Endothelial cell of hepatic sinusoid (primary cell): ENCODE results near the gene FMN1.

Experiments
- in situ Hi-C: cut with HindIII; loops from 2 replicates; pipeline ENCODE4 v1.10.0; 2017; ENCODE audit warnings: low sequenced_read_pairs

FMN1 gene

DNA sequence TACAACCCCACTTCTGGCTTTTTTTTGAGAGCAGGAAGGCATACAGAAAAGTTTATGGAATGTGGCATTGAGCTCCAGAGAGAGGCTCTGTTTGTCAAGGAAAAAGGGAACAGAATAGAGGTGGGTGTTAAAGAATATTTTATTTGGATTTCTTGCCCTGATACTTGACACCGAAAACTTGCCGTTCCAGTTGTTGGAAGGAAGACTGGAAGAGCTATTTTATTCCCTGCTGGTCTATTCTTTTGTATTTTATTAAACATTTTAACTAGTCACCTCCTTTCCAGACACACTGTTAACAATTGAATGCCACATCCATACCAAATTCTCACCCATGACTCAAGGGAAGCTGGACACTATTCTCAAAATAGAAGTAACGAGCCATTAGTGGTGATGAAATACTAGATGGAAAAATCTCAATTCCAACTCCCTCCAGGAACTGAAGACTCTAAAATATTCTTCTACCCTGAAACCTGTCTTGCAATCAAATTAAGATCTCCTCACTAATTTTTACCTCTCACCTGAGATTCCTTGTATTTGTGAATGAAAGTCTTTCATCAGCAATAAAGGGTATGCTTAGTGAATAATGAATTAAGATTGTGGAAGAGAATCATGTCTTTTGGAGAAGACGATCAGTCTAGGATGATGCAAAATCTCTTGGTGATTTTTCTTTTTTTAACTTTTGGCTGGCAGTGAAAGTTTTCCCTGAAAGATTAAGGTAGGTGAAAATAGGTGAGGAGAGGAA, 448.2 kb downstream of the FMN1 start:
- in situ Hi-C loops, result no loop called here

DNA sequence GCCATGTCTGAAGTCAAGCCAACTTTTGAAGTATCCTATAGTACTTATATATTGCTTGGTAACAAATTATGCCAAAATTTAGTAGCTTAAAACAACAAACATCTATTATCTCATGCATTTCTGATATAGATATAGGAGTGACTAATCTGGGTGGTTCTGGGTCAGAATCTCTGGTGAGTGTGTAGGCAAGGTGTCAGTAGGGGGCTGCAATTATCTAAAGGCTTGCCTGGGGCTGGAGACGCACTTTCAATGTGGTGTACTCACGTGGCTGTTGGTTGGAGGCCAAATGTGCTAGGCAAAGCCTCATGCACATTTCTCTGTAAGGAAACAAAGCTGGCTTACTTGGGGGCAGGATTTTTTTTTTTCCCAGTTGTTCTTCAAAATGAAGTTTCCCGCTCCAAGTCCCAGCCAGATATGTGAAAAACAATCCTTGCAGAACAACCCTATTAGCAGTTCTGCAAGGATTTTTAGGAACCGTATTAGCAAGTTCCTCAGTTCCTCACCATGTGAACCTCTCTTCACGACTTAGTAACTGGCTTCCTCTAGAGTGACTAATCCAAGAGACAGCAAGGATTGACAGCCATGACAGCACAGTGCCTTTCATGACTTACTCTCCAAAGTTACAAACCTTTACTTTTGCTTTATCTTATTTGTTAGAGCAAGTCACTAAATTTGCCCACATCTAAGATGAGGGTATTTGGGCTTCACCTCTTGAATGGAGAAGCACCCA, 450.9 kb downstream of the FMN1 start:
- in situ Hi-C loops, result no loop called here

DNA sequence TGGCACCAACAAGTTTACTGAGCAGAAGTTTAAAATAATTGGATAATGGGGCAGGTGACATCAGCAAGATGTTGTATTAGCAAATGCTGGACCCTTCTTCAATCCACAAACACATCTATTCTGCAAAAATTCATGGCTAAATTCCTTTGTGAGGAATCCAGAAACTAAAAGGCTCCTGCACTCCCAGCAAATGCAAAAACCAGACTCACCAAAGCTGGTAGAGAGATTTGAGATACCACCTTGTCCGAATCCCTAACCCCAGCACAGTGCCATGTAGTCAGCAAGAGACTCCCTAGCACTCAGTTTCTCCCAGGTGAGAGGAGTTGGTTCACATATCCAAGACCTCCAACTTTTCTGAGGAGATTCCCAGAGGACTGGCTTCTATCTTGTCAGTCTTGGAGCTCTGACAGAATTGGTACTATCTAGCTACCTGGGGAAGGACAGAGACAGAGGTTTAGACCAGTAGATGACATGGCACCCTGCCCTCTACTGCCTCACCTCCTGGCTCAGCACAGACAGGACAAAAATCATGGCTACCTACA, 454.9 kb downstream of the FMN1 start:
- in situ Hi-C loops, result loop anchor here (10.0 kb wide), 2 partner anchors 55 to 75 kb away; no protein-coding TSS in a partner anchor

DNA sequence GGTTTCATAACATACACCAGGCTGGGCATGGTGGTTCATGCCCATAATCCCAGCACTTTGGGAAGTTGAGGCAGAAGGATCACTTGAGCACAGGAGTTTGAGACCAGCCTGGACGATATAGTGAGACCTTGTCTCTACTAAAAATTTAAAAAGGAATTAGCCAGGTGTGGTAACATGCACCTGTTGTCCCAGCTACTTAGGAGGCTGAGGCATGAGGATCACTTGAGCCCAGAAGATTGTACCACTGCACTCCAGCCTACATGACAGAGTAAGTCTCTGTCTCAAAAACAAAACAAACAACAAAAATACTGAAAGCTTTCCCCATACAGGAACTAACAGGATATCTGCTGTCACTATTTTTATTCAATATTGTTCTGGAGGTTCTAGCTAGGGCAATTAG, 455.8 kb downstream of the FMN1 start:
- in situ Hi-C loops, result loop anchor here (10.0 kb wide), 2 partner anchors 56 to 74 kb away; no protein-coding TSS in a partner anchor

DNA sequence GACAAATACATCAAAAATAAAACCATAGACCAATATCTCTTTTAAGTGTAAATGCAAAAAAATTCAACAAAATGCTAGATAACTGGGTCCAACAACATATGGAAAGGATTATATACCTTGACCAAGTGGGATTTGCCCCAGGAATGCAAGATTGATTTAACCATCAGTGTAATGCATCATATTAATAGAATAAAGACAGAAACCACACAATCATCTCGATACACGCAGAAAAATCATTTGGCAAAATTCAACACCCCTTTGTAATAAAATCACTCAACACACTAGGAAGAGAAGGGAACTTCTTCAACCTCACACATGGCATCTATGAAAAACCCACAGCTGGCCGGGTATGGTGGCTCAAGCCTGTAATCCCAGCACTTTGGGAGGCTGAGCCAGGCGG, 457.2 kb downstream of the FMN1 start:
- in situ Hi-C loops, result loop anchor here (10.0 kb wide), 2 partner anchors 57 to 73 kb away; no protein-coding TSS in a partner anchor

DNA sequence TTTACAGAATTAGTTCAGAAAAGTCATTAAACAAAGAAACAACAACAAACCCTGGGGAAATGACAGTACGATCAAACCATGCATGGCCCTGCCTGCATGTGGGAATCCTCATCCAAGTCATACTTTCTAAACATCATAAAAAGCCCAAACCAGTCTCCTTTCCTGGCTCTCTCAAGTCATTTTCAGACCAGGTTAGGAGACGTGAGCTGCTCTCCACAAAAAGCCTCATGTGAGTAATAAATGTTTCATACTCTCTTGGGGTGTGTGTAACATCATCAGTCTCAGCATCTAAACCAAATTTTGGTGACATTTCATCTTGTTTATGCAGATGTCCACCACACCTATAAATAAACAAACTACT, 457.8 kb downstream of the FMN1 start:
- in situ Hi-C loops, result loop anchor here (10.0 kb wide), 2 partner anchors 58 to 72 kb away; no protein-coding TSS in a partner anchor

DNA sequence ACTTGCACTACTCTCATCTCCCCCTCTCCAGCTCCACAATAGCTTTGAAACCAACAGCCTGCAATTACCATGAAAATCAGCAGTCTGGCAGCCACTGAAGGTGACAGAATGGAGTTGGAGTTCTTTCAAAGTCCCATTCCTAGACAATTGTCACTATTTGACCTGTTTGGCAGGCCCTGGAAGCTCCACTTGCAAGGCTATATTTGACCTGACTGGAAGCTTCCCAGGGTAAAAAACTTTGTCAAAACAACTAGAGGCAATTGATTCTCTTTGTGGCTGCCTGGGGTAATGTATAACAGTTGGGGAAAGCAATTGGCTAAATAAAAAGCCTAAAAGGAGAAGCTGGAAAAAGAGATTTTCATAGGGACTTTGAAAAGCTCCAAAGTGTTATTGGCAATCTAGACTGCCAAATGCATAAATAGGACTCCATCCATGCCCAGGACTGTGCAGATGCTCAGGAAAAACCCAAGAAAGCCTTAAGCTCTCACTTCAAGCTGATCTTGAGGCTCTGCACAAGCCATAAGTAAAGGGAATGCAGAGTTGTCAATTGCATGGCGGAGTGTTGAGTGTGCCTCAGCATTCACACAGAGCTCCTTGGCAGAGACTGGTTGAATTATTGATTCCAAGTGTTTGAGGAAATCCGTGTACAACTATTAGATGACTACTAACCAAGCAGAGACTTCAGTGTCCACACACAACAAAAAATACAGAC, 458.4 kb downstream of the FMN1 start:
- in situ Hi-C loops, result loop anchor here (10.0 kb wide), 2 partner anchors 59 to 71 kb away; no protein-coding TSS in a partner anchor

DNA sequence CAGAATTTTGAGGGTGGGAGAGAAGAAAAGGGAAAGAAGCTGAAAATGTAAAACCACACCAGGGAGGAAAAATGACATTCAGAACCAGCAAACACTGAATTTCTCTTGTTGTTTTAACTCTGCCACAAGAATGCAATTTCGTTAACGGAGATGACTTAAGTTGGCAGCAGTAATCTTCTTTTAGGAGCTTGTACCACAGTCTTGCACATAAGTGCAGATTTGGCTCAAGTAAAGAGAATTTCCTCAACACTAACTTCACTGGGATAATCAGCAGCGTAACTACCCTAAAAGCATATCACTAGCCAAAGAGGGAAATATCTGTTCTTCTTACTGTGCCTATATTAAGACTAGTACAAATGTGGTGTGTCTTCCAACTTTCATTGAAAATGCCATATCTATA, 461.2 kb downstream of the FMN1 start:
- in situ Hi-C loops, result loop anchor here (10.0 kb wide), 2 partner anchors 62 to 68 kb away; no protein-coding TSS in a partner anchor

DNA sequence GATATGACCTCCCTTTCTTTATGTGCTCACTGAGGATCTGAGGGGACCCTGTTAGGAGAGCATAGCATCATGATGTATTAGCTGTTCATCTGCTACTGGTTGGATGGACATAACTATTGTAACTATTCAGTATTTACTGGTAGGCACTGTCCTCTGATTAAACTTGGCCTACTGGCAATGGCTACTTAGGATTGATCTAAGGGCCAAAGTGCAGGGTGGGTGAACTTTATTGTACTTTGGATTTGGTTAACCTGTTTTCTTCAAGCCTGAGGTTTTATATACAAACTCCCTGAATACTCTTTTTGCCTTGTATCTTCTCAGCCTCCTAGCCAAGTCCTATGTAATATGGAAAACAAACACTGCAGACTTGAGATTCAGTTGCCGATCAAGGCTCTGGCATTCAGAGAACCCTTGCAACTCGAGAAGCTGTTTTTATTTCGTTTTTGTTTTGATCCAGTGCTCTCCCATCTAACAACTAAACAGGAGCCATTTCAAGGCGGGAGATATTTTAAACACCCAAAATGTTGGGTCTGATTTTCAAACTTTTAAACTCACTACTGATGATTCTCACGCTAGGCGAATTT, 461.8 kb downstream of the FMN1 start:
- in situ Hi-C loops, result loop anchor here (10.0 kb wide), 2 partner anchors 62 to 68 kb away; no protein-coding TSS in a partner anchor

DNA sequence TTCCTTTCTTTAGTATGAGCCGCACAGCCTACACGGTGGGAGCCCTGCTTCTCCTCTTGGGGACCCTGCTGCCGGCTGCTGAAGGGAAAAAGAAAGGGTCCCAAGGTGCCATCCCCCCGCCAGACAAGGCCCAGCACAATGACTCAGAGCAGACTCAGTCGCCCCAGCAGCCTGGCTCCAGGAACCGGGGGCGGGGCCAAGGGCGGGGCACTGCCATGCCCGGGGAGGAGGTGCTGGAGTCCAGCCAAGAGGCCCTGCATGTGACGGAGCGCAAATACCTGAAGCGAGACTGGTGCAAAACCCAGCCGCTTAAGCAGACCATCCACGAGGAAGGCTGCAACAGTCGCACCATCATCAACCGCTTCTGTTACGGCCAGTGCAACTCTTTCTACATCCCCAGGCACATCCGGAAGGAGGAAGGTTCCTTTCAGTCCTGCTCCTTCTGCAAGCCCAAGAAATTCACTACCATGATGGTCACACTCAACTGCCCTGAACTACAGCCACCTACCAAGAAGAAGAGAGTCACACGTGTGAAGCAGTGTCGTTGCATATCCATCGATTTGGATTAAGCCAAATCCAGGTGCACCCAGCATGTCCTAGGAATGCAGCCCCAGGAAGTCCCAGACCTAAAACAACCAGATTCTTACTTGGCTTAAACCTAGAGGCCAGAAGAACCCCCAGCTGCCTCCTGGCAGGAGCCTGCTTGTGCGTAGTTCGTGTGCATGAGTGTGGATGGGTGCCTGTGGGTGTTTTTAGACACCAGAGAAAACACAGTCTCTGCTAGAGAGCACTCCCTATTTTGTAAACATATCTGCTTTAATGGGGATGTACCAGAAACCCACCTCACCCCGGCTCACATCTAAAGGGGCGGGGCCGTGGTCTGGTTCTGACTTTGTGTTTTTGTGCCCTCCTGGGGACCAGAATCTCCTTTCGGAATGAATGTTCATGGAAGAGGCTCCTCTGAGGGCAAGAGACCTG, 463.5 kb downstream of the FMN1 start:
- in situ Hi-C loops, result loop anchor here (10.0 kb wide), 2 partner anchors 64 to 66 kb away; no protein-coding TSS in a partner anchor

DNA sequence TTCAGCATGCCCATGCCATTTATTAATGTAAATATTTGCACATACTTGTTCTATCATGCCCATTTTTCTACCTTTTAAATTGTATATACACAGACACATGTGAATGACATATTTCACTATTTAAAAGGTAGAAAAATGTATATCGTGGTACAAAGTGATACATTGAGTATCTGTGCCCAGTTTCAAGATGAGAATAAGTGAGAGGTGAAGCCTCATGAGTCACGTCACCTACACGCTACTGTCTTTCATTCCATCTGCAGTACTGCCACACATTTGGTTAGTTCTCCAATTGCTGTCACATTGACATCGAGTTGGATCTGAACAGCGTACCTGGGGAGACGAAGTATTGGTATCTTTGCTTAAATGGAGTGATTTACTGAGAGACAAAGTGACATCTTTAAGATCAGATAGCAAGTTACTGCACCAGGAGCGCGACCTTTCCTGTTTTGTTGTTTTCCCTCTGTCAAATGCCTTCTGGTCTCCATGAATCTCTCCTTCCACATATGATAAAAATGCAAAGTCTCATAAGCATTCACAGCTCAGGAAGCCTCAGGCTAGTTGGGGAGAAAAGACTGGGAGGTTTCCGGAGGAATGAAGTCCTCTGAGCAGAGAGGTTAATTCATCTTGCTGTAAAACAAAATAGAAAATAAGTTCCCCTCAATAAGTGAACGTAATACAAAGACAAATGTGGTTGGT, 464.7 kb downstream of the FMN1 start:
- in situ Hi-C loops, result loop anchor here (10.0 kb wide), 2 partner anchors 65 kb away; no protein-coding TSS in a partner anchor

DNA sequence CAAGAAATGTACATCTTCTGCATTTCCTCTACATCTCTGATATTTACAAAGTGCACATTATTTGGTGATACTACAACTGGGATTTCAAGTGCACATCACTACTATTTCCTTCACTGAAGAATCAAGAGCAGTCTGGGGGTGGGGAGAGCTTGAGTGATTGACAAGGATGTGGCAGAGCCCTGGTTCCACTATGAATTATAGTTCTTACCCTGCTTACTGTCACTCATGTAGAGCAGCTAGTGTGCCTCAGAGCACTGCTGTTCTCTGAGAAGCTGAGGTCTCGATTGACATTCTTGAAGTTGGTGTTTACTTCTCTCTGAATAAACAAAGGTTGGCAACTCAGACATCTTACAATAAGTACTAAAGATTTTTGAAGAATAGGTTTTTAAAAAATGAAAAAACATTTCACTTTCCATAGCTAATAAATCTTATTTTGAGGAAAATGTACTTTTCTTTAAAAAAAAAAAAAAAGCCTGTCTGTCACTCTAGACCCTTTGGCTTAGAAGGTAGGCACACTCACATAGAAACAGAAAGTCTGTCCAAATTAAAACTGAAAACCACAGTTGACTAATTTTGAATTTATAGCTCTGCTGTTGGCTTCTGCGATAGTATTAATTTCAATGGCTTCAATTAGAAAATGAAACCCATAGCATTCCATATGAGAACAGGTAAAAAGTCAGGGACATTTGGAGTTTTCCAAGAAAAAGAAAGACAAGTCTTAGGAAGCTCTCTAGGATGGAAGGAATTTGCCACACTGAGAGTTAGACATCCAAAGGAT, 471.2 kb downstream of the FMN1 start:
- in situ Hi-C loops, result no loop called here

DNA sequence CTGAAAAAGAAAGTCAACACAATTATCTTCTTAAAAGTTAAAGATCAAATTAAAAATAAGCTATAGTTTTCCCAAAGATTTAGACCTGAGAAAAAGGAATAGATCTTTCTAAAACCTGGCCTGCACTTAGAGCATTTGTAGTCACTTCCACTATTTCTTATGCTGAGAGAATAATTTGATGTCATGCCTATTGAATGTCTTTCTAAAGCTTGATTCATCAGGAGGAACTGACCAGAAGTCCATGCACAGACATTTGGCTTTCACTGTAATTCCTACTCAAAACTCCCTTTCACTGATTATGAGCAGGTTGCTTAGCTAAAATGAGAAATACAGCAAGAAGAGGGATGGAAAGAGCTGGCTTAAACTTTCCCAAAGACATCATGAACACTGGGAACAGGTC, 472.4 kb downstream of the FMN1 start:
- in situ Hi-C loops, result no loop called here

DNA sequence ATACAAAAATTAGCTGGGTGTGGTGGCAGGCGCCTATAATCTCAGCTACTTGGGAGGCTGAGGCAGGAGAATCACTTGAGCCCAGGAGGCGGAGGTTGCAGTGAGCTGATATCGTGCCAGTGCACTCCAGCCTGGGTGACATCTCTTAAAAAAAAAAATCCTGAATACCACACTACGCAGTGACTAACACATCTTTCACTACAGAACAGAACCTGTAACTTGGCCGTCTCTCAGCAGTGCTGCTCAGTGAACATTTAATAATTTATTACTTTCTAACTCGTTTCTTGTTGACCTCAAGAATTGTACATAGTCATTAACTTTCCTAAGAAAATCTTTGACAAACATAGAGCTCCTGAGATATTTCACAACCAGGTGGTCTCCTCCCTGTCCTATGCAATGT, 472.9 kb downstream of the FMN1 start:
- in situ Hi-C loops, result no loop called here

DNA sequence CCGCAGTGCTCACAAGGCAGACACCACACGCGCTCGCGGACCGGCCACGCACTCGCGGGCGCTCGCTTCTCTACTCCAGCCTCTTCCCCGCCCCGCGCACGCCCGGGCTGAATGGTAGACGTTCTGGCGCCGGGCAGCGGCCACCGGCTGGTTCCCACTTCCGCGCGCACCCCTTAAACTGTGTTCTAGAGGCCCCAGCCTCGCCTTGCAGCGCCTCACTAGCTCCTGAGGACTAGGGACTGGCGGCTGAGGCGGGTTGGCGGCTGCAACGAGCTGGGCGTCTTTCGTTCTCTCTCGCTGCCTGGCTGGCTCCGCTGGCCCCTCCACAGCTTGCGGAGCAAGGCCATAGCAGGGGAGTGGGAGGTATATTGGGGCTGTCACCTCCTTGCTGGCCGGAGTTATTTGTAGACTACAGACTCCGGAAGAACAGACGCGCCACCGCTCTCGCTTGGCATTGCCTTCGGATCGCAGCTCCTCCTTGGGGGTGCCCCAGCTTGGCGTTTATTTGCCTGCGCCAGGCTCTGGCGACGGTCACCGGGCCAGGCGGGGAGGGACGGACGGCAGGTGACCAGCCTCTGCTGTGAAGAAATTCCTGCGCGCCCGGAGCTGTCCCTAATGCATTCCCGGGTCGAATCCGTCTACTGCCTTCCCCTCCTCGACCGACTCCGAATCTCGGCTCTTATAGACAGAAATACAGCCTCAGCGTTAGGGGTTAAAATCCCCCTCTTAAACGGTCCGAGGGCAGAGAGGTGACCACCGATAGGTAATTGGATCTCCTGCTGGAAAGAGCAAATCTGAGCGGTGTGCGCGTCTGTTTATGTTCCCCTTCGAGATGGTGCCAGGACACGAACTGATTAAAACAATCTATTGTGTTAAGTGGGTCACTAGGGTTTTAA, 475.4 kb downstream of the FMN1 start:
- in situ Hi-C loops, result no loop called here

DNA sequence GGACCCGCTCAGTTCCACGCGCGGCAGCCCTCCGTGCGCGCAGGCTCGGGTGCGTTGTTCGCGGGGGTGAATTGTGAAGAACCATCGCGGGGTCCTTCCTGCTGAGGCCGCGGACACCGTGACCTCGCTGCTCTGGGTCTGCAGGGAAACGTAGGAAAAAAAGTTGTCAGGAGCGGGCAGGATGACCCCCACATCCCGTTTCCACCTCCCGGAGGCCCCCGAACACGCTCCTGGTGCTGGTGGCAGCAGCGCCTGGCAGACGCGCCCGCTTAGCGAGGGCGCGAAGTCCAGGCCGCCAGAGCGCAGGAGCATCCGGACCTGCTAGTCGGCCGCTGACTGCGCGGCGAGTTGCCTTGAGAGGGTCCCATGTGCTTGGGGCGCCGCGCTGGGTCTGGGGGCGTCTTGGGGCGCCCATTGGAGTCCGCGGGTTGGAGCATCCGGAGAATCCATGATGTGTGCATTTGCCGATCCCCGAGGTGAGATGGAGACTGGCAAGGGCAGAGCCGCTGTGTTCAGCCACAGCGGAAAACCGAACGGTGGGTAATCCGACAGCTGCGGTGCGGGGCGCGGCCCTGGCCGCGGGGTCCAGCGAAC, 476.2 kb downstream of the FMN1 start:
- in situ Hi-C loops, result no loop called here
